Stomach (tissue), 4 donors: ENCODE data around the gene CENPL.

Experiments used
- CTCF ChIP-seq, 7 experiments: fragments of 450-650 bp in 4 of 7; fragments of 200-600 bp in 3 of 7; sonication (generic) in 3 of 7; IDR thresholded peaks; one replicate each; pipeline ENCODE4 v1.5.1; 2016 to 2019; ENCODE audit warnings: antibody characterized with exemption in 7 of 7, control low read depth in 2 of 7, mild to moderate bottlenecking in 1 of 7
- POLR2A ChIP-seq, 4 donors: fragments of 450-650 bp; IDR thresholded peaks; one replicate each; pipeline ENCODE4 v1.6.1; 2016; ENCODE audit warnings: antibody characterized with exemption in 4 of 4, control low read depth in 2 of 4, mild to moderate bottlenecking in 1 of 4, moderate library complexity in 1 of 4

- TF ChIP-seq POLR2A (IDR thresholded peaks at IDR 0.05): no peak
- TF ChIP-seq CTCF (IDR thresholded peaks at IDR 0.05): no peak
Measured at GRCh38 chr1:173758110-173758509, 66.6 kb downstream of the CENPL start.
